GM12878 (cell line): ENCODE results near the gene DNTTIP2. TPM values are rescaled to one million over a fixed set of nuclear protein-coding genes. Genes with fewer than 3 reads are reported as not detected.

Experiments
- ATAC-seq: fragments of 200-7000 bp; cut with Tn5 transposase; 3 replicates; pipeline ENCODE4 v1.9.1; 2020; ENCODE audit warnings: mild to moderate bottlenecking, moderate library complexity
- BruUV-seq: library from RNA; stranded (reverse); fragments of 400-500 nt; replicated peaks from 2 replicates; lab custom pipeline; 2021; lab: Mats Ljungman, UMichigan
- CTCF ChIA-PET: fragments of 300-600 bp; sonication (Branson Sonifier 250); formaldehyde crosslinking; extraction: SDS; loops from one replicate; lab custom pipeline; 2021; ENCODE audit warnings: inconsistent platforms; lab: Yijun Ruan, JAX
- POLR2A ChIA-PET: fragments of 350-600 bp; formaldehyde crosslinking; extraction: SDS; loops from one replicate; lab custom pipeline; 2021; ENCODE audit warnings: inconsistent platforms; lab: Charles Lee
- RAD21 ChIA-PET: fragments of 300-600 bp; sonication (Branson Sonifier 250); formaldehyde crosslinking; loops from one replicate; lab custom pipeline; 2023; ENCODE audit warnings: antibody characterized with exemption; ENCODE audit not compliant: unreplicated experiment; lab: Charles Lee
- SMC1A ChIA-PET: fragments of 300-600 bp; sonication (Branson Sonifier 250); formaldehyde crosslinking; loops from one replicate; lab custom pipeline; 2023; ENCODE audit not compliant: unreplicated experiment, uncharacterized antibody; lab: Charles Lee
- DNase-seq: peaks from one replicate; pipeline ENCODE4 v3.0.0-alpha.2; 2011; ENCODE audit warnings: low read depth, low spot score
- FAIRE-seq: peaks from 3 replicates; lab custom pipeline; 2011; peaks lifted over from hg19 to GRCh38; lab: Jason Lieb, UNC
- H2AFZ ChIP-seq: 2 replicates; pipeline ENCODE4 v1.6.0; 2011; ENCODE audit warnings: low read depth, low read length, control low read depth; ENCODE audit not compliant: control insufficient read depth
- H3K27ac ChIP-seq: 2 replicates; pipeline ENCODE4 v1.5.1; 2011; ENCODE audit warnings: control low read depth; ENCODE audit not compliant: control insufficient read depth, insufficient read depth
- H3K27me3 ChIP-seq, 2 experiments: replicated peaks in 1 of 2; 2 replicates each; pipeline versions ENCODE4 v1.6.0 to v1.6.1; 2011; ENCODE audit warnings: low read length in 1 of 2; ENCODE audit not compliant: control insufficient read depth in 2 of 2, insufficient read depth in 2 of 2
- H3K36me3 ChIP-seq, 2 experiments: 2 replicates each; pipeline ENCODE4 v1.5.1; 2011; ENCODE audit warnings: low read length in 1 of 2; ENCODE audit not compliant: control insufficient read depth in 2 of 2, insufficient read depth in 2 of 2
- H3K4me1 ChIP-seq: 2 replicates; pipeline ENCODE4 v1.6.1; 2011; ENCODE audit warnings: mild to moderate bottlenecking, low read length, moderate library complexity, mixed read lengths; ENCODE audit not compliant: control insufficient read depth, insufficient read depth
- H3K4me2 ChIP-seq: 2 replicates; pipeline ENCODE4 v1.6.0; 2011; ENCODE audit warnings: control low read depth; ENCODE audit not compliant: control insufficient read depth, insufficient read depth
- H3K4me3 ChIP-seq: fragments of 200-600 bp; sonication (generic); 2 replicates; pipeline ENCODE4 v1.5.1; 2016
- H3K79me2 ChIP-seq: 2 replicates; pipeline ENCODE4 v1.6.0; 2011; ENCODE audit warnings: low read length; ENCODE audit not compliant: control insufficient read depth, insufficient read depth
- H3K9ac ChIP-seq: 2 replicates; pipeline ENCODE4 v1.8.0; 2011; ENCODE audit warnings: low read length, control low read depth, mixed read lengths; ENCODE audit not compliant: control insufficient read depth, insufficient read depth
- H3K9me3 ChIP-seq: replicated peaks from 3 replicates; pipeline ENCODE4 v1.5.1; 2011; ENCODE audit warnings: mild to moderate bottlenecking, low read length; ENCODE audit not compliant: control insufficient read depth, insufficient read depth
- H4K20me1 ChIP-seq: 2 replicates; pipeline ENCODE4 v1.6.0; 2011; ENCODE audit not compliant: control insufficient read depth, insufficient read depth
- FOXM1 ChIP-seq: IDR thresholded peaks from 2 replicates; pipeline ENCODE4 v1.6.1; 2012; ENCODE audit warnings: low read depth, mild to moderate bottlenecking, inconsistent platforms, low read length, moderate library complexity
- GABPA ChIP-seq: IDR thresholded peaks from 2 replicates; pipeline ENCODE4 v1.6.1; 2014; ENCODE audit warnings: antibody characterized with exemption, low read depth, mild to moderate bottlenecking, inconsistent platforms
- JUNB ChIP-seq: IDR thresholded peaks from 2 replicates; pipeline ENCODE4 v1.6.1; 2016; ENCODE audit warnings: antibody characterized with exemption, mild to moderate bottlenecking
- NBN ChIP-seq: fragments of 450-650 bp; IDR thresholded peaks from 2 replicates; pipeline ENCODE4 v1.6.1; 2016
- POLR2A ChIP-seq: IDR thresholded peaks from 2 replicates; pipeline ENCODE4 v1.6.1; 2011; ENCODE audit warnings: low read depth, mild to moderate bottlenecking, low read length
- POU2F2 ChIP-seq: IDR thresholded peaks from 3 replicates; pipeline ENCODE4 v1.6.1; 2011; ENCODE audit warnings: low read depth, mild to moderate bottlenecking, low read length, borderline replicate concordance
- SIX5 ChIP-seq: IDR thresholded peaks from 2 replicates; pipeline ENCODE4 v1.6.1; 2011; ENCODE audit warnings: mild to moderate bottlenecking, low read depth, low read length, moderate library complexity; ENCODE audit not compliant: severe bottlenecking
- SMC3 ChIP-seq: IDR thresholded peaks from 2 replicates; pipeline ENCODE4 v1.6.1; 2011; ENCODE audit warnings: low read length, improper control_type of control experiment, borderline replicate concordance
- TCF12 ChIP-seq: IDR thresholded peaks from 2 replicates; pipeline ENCODE4 v1.6.1; 2011; ENCODE audit warnings: low read depth, mild to moderate bottlenecking, low read length
- YY1 ChIP-seq: IDR thresholded peaks from 2 replicates; pipeline ENCODE4 v1.6.1; 2011; ENCODE audit warnings: low read depth, mild to moderate bottlenecking, low read length
- ZNF384 ChIP-seq: IDR thresholded peaks from 2 replicates; pipeline ENCODE4 v1.6.1; 2012; ENCODE audit warnings: low read depth, mild to moderate bottlenecking, low read length, improper control_type of control experiment, borderline replicate concordance
- ZNF592 ChIP-seq: fragments of 450-650 bp; IDR thresholded peaks from 2 replicates; pipeline ENCODE4 v1.6.1; 2017; ENCODE audit warnings: mild to moderate bottlenecking, moderate library complexity
- WGBS: methylation state at CpG from one replicate; pipeline ENCODE4 v1.1.6; 2016; ENCODE audit warnings: low lambda C conversion rate; ENCODE audit not compliant: insufficient replicate concordance, insufficient coverage; ENCODE audit errors: missing lambda C conversion rate; 5-methylcytosine and 5-hydroxymethylcytosine counted together
- in situ Hi-C: fragments of 300-500 bp; cut with MboI; formaldehyde crosslinking; loops from 9 replicates; pipeline ENCODE4 v1.14.3; 2018; ENCODE audit warnings: mixed read lengths
- intact Hi-C: fragments of 100-400 bp; cut with micrococcal nuclease; formaldehyde crosslinking; loops from one replicate; pipeline ENCODE4 v1.14.2; 2022; ENCODE audit not compliant: unreplicated experiment
- polyA plus RNA-seq, 11 experiments: library from polyadenylated mRNA; depleted of rRNA in 4 of 11; unstranded in 6 of 11; stranded (reverse) in 5 of 11; fragments of >200 nt; fragmentation: Nextera tagmentation in 4 of 11; fragmentation: Illumina TruSeq in 1 of 11; extraction: Ambion mirVana in 4 of 11; extraction: Trizol in 1 of 11; gene quantifications; 1 replicate in 1 of 11; 2 replicates in 10 of 11; pipeline versions ENCODE4 v1.2.1 to v1.2.3, GENCODE V29; 2011 to 2016; ENCODE audit warnings: inconsistent platforms in 2 of 11, missing spikeins in 2 of 11, low read depth in 1 of 11
- total RNA-seq, 4 experiments: library from RNA; depleted of rRNA in 3 of 4; stranded (reverse); fragments of >200 nt in 3 of 4; fragmentation: Illumina TruSeq in 1 of 4; extraction: Trizol in 1 of 4; gene quantifications; 2 replicates each; pipeline versions ENCODE4 v1.2.1 to v1.2.3, GENCODE V29; 2013 to 2021

DNTTIP2 gene
- total and polyA plus RNA-seq, 10 of the 15 experiments (the other 5 are each of a cell fraction or from before 2014, with no cell fraction given): 34.3 to 99.2 (median 74.9) TPM

GRCh38 chr1:93910305-93910704 is 31.3 kb upstream of the DNTTIP2 start:
- FAIRE-seq (no peak), DNase-seq (no peak), ATAC-seq (no peak)
- H3K27ac ChIP-seq: no peak overlapping the region
- H2AFZ ChIP-seq: peak overlapping the region; percentile 85; the same call in 1 of the 2 replicates
- H3K4me1 ChIP-seq: no peaks in the 10 kb centered on the region; the same call in 1 of the 2 replicates
- CTCF ChIA-PET: interaction anchor here (0.7 to 2.2 kb wide), 7 partner anchors 10 to 195 kb away, joined by 3 to 12 read pairs (median 4); partner anchors contain the start of gene DNTTIP2
- RAD21 ChIA-PET: interaction anchor here (0.9 to 1.7 kb wide), 2 partner anchors 31 to 64 kb away, joined by 3 to 4 read pairs; partner anchors contain the start of gene DNTTIP2
- H3K4me3 ChIP-seq: no peak overlapping the region
- intact Hi-C loops: no loop called here
- in situ Hi-C loops: no loop called here
- TF ChIP-seq ZNF592 (no peak), NBN (no peak), POLR2A (no peak), ZNF384 (no peak), TCF12 (no peak), SIX5 (no peak), JUNB (no peak), GABPA (no peak), SMC3 (no peak), FOXM1 (no peak), POU2F2 (no peak), YY1 (no peak)
- no peaks in the 10 kb centered on the region for H3K27me3 ChIP-seq
- no TSS peak for BruUV-seq
- no peaks in the 10 kb centered on the region for H4K20me1 ChIP-seq
- SMC1A ChIA-PET: interaction anchor here (0.6 to 1.2 kb wide), 4 partner anchors 25 to 1221 kb away, joined by 3 to 4 read pairs (median 4); partner anchors contain the start of gene DNTTIP2
- H3K9ac ChIP-seq: no peak overlapping the region
- no peaks in the 10 kb centered on the region for H3K36me3 ChIP-seq
- 93% methylated on average over 4 of the region's 4 CpGs for WGBS
- no peak overlapping the region; the same call in 1 of the 2 replicates for H3K4me2 ChIP-seq
- H3K79me2 ChIP-seq: peaks cover 28% of the 10 kb centered on the region
- POLR2A ChIA-PET: interaction anchor here (0.6 to 0.8 kb wide), 2 partner anchors 13 to 54 kb away, joined by 3 to 4 read pairs; no protein-coding TSS in a partner anchor
- no peaks in the 10 kb centered on the region for H3K9me3 ChIP-seq
